Islet of Langerhans (tissue), 1 donor: Measurements from ENCODE around the gene PLK5.
"Not testable (repeated sequence)": the region's sequence is repeated elsewhere in the genome, so short reads cannot be mapped to it uniquely, and the experiment has no call there.

Experiments
- FAIRE-seq: peaks from one replicate; lab custom pipeline; 2011; peaks lifted over from hg19 to GRCh38; lab: Jason Lieb, UNC

Gene PLK5

DNA sequence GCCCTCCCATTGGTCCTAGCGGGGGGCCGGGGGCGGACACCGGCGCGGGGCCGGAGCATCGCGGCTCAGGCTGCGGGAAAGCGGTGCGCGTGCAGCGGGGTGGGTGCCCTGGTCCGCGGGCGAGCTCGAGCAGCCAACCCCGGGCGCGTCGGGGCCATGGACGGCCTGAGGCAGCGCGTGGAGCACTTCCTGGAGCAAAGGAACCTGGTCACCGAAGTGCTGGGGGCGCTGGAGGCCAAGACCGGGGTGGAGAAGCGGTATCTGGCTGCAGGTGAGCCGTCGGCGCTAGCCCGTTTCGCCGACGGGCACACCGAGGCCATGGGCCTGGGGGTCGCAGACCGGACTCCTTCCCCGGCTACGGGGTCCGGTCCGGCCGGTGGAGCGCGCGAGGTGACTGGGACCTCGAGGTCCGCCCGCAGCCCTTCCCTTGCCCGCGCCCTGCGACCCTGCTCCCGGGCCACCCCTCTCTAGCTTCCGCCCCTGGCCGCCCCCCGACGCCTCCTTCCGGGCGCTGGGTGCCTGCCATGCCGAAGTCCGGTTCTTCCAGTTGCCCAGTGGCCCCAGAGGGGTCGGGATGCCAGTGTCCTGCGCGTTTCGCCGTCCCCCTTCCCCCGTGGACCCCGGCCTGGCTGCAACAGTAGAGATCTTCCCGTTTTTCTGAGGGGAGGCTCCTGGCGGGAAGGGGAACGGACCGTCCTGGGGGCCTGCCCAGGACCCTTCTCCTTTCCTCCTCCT is 32.6 kb upstream of the PLK5 start, which contains the start of gene REEP6:
REEP6 (plus strand) TSS at position 68 of the 735 bp plus-strand sequence; CDS start at position 157, 89 bp downstream.
- no peak for FAIRE-seq

DNA sequence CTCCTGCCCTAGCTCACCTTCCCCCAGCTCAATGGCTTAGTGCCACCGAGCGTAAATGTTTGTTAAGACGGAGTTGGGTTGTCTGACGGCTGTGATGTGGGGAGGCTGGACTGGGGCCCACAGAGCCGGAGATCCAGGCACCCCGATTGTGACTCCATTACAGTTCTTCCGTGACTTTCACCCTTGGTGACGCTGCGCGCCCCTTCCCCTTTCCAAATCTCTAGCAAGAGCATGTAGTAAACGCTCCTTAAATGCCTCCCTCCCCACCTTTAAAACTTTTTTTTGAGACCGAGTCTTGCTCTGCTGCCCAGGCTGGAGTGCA is 32.1 kb upstream of the PLK5 start:
- no peak for FAIRE-seq

GRCh38 chr19:1492474-1493006 is 31.3 kb upstream of the PLK5 start:
- FAIRE-seq, result no peak

- FAIRE-seq, result no peak
These were observed 29.6 kb upstream of the PLK5 start for GRCh38 chr19:1494115-1494815.

DNA sequence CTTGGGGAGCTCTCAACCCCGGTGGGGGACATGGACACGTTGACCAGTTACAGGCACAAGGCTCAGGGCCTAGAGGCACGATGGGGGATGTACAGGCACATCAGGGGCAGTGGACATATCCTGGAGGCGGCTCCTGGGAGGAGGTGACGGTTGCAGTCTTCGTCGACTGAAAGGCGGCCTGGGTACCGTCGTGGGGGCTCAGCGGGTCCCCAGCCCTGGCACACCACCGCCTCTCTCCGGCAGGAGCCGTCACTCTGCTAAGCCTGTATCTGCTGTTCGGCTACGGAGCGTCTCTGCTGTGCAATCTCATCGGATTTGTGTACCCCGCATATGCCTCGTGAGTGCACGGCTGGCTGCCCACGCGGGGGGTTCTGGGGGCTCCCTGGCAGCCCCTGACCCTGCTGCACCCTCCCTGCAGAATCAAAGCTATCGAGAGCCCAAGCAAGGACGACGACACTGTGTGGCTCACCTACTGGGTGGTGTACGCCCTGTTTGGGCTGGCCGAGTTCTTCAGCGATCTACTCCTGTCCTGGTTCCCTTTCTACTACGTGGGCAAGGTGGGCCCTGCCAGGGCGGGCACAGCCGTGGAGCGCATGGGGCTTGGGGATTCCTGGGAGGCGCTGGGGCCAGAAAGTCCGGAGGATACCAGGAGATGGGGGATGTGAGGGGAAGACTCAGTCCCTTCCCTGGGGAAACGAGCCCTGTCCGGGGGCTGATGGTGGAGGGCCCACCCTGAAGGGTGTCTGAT is 28.7 kb upstream of the PLK5 start:
- no peak for FAIRE-seq

DNA sequence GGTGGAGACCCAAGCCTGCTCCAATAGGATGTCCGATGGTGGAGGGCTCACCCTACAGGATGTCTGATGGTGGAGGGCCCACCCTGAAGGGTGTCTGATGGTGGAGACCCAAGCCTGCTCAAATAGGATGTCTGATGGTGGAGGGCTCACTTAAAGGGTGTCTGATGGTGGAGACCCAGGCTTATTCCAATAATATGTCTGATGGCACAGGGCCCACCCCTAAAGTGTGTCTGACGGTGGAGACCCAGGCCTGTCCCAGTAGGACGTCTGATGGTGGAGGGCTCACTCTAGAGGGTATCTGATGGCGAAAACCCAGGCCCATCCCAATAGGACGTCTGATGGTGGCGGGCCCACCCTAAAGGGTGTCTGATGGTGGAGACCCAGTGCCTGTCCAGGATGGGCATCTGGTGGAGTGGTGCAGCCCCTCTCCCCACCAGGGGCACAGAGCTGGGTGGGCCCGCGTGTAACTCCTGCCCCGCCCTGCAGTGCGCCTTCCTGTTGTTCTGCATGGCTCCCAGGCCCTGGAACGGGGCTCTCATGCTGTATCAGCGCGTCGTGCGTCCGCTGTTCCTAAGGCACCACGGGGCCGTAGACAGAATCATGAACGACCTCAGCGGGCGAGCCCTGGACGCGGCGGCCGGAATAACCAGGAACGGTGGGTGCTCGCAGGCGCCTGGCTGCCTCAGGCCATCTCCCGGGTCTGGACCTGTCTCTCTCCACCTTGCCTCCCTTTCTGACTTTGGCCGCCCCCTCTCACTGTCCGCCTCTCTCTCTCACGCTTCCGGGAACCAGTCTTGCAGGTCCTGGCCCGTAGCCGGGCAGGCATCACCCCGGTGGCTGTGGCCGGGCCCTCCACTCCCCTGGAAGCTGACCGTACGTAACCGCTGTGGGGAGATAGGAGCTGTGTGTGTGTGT is 27.8 kb upstream of the PLK5 start:
- no peak for FAIRE-seq

- no peak for FAIRE-seq
These were observed 26.9 kb upstream of the PLK5 start for GRCh38 chr19:1496714-1497577.

DNA sequence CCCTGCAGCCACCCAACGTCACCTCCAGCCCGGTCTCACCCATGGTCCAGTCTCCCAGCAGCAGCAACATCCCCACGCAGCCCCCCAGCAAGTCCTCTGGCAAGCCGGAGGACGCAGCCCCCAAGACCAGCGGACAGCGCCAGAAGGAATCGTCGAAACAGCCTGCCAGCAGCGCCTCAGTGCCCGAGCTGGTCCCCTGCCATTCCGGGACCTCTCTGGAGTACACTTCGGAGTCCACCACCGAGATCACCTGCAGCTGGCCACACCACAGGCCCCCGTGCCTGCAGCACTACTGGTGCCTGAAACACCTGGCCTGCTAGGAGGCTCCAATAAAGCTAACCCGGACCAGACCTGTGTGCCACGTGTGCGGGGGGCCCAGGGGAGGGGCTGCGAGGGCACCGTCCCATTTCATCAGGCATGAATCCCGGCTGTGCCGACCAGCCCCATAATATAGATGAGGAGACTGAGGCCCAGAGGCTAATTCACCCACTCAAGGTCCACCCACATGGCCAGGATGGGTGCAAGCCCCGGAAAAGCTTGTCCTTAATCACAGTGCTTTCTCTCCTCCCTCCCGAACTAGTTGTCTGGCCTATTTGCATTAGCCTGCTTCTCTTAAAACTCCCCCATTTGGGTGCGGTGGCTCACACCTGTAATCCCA is 26.2 kb upstream of the PLK5 start:
- FAIRE-seq, result no peak

GRCh38 chr19:1499231-1499630 is 24.6 kb upstream of the PLK5 start:
- not testable (repeated sequence) for FAIRE-seq

- no peak for FAIRE-seq
These were observed 22.7 kb upstream of the PLK5 start for GRCh38 chr19:1501200-1501595.

DNA sequence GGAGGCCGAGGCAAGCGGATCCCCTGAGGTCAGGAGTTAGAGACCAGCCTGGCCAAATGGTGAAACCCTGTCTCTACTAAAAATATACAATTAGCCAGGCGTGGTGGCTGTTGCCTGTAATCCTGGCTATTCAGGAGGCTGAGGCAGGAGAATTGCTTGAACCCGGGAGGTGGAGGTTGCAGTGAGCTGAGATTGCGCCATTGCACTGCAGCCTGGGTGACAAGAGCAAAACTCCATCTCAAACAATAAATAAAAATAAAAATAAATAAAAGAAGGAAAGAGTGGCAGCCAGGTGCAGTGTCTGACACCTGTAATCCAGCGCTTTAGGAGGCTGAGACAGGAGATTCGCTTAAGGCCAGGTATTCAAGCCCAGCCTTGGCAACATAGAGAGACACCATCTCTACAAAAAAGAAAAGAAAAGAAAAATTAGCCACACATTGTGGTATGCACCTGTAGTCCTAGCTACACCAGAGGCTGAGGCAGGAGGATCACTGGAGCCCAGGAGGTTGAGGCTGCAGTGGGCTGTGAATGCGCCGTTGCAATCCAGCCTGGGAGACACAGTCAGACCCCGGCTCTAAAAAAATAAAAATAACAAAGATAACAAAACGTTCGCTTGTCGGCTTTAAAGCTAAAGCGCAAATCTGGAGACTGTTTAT is 21.3 kb upstream of the PLK5 start:
- FAIRE-seq, result no peak

GRCh38 chr19:1503089-1503924 is 20.6 kb upstream of the PLK5 start:
- FAIRE-seq, result no peak

DNA sequence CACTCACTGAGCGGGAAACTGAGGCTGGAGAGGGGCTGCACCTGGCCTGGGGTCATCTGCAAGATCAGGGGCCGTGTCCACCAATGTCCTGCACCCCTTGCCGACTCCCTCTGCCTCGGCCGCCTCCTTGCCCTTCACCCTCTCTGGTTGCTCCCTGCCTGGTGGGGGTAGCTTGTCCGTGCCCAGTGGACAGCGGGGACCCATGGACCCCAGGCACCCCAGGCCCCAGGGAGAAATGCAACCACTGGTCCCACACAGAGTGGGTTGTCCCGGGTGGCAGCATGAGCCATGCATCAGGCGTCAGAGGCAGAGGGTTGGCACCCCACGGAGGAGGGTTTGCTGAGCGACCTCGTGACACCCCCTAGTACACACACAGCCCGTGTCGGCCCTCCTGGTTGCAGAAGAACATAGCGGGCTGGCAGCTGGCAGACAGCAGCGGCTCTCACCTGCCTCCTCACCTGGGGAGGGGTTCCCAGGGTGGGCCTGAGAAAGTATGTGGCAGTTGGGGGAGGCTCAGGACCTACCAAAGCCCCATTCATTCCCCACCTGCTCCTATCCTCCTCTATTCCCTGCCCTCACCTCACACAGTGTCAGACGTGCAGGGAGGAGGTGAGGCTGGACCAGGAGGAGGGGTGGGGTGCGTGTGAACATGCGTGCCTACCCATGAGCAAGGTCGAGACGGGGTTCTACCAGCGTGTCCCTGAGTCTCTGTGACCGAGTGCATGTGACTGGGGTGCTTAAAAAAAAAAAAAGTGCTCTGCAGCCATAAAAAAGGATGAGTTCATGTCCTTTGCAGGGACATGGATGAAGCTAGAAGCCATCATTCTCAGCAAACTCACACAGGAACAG is 19.7 kb upstream of the PLK5 start:
- no peak for FAIRE-seq

DNA sequence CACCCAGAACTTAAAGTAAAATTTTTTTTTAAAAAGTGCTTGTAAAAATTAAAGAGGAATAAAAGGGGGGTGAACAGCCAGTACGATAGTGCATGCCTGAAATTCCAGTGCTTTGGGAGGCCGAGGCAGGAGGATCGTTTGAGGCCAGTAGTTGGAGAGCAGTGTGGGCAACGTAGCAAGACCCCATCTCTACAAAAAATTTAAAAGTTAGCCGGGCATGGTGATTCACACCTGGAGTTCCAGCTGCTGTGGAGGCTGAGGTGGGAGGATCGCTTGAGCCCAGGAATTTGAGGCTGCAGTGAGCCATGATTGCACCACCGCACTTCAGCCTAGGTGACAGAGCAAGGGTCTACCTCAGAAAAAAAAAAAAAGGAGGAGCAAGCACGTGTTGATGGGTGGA is 18.9 kb upstream of the PLK5 start:
- no peak for FAIRE-seq

- no peak for FAIRE-seq
These were observed 17.6 kb upstream of the PLK5 start for GRCh38 chr19:1505991-1506881.

DNA sequence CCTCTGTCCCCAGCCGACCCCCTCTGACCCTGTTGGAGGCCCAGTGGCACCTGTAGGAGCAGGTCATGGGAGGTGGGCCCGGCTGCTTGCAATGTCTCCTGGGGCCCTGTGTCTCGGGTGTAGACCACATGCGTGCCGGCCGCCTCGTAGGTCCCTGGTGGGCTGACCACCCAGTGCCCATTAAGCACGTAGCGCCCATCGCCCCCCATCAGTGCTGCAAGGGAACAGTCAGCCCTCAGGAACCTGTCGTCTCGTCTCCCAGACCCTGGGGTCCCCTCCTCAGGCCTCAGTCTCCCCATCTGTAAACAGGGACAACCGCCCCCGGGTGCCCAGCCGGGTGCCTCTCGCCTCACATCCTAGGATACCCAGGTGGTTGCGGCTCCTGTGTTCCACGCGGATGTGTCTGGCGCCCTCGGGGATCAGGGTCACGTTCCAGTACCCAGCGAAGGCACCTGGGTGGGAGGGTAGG is 16.7 kb upstream of the PLK5 start:
- FAIRE-seq, result no peak
